ENCODE measurements around the gene KRT86.

The KRT86 gene

DNA sequence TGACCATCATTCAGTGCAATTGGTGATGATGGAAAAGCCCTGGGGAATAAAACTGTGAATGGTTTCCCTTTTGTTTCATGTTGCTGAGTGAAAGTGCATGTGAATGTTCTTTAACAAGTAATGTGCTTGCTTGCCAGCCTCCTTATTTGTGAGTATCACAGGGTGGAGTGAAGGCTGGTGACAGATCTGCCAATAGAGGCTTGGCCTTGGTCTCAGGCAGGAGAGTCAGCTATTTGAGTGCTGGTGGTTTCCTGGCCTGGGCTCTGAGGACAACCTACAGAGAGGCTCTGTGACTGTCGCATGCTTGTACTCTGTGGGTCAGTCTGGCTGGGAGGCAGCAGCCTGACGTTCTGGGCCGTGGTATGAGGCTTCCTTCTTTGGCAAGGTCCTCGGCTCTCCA, 72.1 kb downstream of the KRT86 start:
- Histone ChIP-seq H3K27ac (no peak overlapping the region), H3K27me3 (replicated peaks) (peaks cover 7% of the 10 kb centered on the region), H3K4me3 (ENCODE audit: low read depth, low read length) (no peak overlapping the region), H3K36me3 (replicated peaks) (no peaks in the 10 kb centered on the region)
- TF ChIP-seq CTCF (IDR thresholded peaks at IDR 0.05; ENCODE audit: low read depth, low read length, missing control alignments), result no peak
- in situ Hi-C loops (cut with HindIII; ENCODE audit: low pct_ligation_motif_present, low sequenced_read_pairs), result no loop called here
- DNase-seq, result no peak

DNA sequence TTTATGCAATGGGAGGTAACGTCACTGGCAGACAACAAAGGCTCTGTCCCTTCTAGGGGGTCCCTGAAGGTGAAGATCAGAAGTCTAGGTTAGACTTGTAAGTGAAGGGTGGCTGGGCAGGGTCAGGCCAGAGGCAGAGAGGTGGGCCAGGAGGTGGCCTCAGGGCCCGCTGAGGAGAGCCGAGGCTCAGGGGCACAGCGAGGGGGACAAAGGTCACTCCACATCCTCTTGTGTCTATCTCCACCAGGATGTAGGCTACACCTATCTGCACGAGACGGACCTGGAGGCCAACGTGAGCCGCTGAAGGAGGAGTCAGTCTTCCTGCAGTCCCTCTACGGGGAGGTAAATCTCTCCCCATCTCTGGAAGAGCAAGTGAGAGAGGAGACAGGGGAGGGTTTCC, 72.6 kb downstream of the KRT86 start:
- in situ Hi-C loops (cut with HindIII; ENCODE audit: low pct_ligation_motif_present, low sequenced_read_pairs), result no loop called here
- no peak overlapping the region for H3K4me3 ChIP-seq (ENCODE audit: low read depth, low read length)
- H3K27me3 ChIP-seq (replicated peaks), result peaks cover 7% of the 10 kb centered on the region
- DNase-seq, result no peak
- H3K36me3 ChIP-seq (replicated peaks), result no peaks in the 10 kb centered on the region
- H3K27ac ChIP-seq, result no peak overlapping the region
- TF ChIP-seq CTCF (IDR thresholded peaks at IDR 0.05; ENCODE audit: low read depth, low read length, missing control alignments), result no peak

- in situ Hi-C loops (cut with HindIII; ENCODE audit: low pct_ligation_motif_present, low sequenced_read_pairs), result no loop called here
Measured at GRCh38 chr12:52347551-52348510, 73.4 kb downstream of the KRT86 start.

DNA sequence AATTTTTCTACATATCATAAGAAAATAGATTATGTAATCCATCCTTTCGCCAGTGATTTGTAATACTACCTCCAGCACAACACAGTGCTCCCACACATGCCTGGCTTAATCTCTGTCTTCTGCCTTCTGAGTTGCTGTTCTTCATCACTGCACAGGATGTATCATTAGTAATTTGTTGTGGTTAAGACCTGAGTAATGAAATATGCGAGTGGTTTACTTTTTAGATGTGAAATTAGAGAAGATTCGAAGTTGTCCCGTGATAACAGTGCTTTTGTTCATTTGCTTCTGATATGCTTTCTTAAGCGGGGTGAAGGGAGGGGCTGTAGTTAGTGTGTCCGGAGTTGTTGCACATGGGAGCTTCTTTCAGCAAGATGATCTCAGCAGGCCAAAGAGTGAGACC, 74.8 kb downstream of the KRT86 start:
- TF ChIP-seq CTCF (IDR thresholded peaks at IDR 0.05; ENCODE audit: low read depth, low read length, missing control alignments), result no peak
- in situ Hi-C loops (cut with HindIII; ENCODE audit: low pct_ligation_motif_present, low sequenced_read_pairs), result no loop called here
- Histone ChIP-seq H3K36me3 (replicated peaks) (no peaks in the 10 kb centered on the region), H3K27ac (no peak overlapping the region), H3K27me3 (replicated peaks) (peaks cover 17% of the 10 kb centered on the region), H3K4me3 (ENCODE audit: low read depth, low read length) (no peak overlapping the region)
- DNase-seq, result no peak

More at GRCh38 chr12:52347551-52348510, 73.4 kb downstream of the KRT86 start:
- Histone ChIP-seq H3K27ac (no peak overlapping the region), H3K4me3 (ENCODE audit: low read depth, low read length) (no peak overlapping the region), H3K36me3 (replicated peaks) (no peaks in the 10 kb centered on the region), H3K27me3 (replicated peaks) (peaks cover 9% of the 10 kb centered on the region)
- DNase-seq, result no peak
- no peak for TF ChIP-seq CTCF (IDR thresholded peaks at IDR 0.05; ENCODE audit: low read depth, low read length, missing control alignments)

GRCh38 chr12:52350021-52350620, 75.7 kb downstream of the KRT86 start:
- in situ Hi-C loops (cut with HindIII; ENCODE audit: low pct_ligation_motif_present, low sequenced_read_pairs), result no loop called here
- no peaks in the 10 kb centered on the region for H3K36me3 ChIP-seq (replicated peaks)
- no peak overlapping the region for H3K4me3 ChIP-seq (ENCODE audit: low read depth, low read length)
- no peak for TF ChIP-seq CTCF (IDR thresholded peaks at IDR 0.05; ENCODE audit: low read depth, low read length, missing control alignments)
- peaks cover 19% of the 10 kb centered on the region for H3K27me3 ChIP-seq (replicated peaks)
- DNase-seq, result no peak
- H3K27ac ChIP-seq, result no peak overlapping the region
